ENCODE measurements around the gene NGB.
"Not testable (repeated sequence)": the region's sequence is repeated elsewhere in the genome, so short reads cannot be mapped to it uniquely, and the experiment has no call there.

Gene NGB

GRCh38 chr14:77271113-77271710 is at the start of gene NGB:
Gene NGB, minus strand, starts transcription at chr14:77271206. Its CDS starts 269 bp downstream, at chr14:77270937.
- DNase-seq (ENCODE audit: low spot score) = no peak

- DNase-seq (ENCODE audit: low spot score) = peak; percentile 87
These were observed 49.4 kb upstream of the NGB start, which contains the start of gene POMT2 for GRCh38 chr14:77320238-77320935. Gene POMT2, minus strand, starts transcription at chr14:77320883. Its CDS starts 202 bp downstream, at chr14:77320681.

GRCh38 chr14:77319422-77319821 is 48.4 kb upstream of the NGB start:
- DNase-seq (ENCODE audit: low spot score) = no peak

- not testable (repeated sequence) for DNase-seq (ENCODE audit: low spot score)
These were observed 47.8 kb upstream of the NGB start for GRCh38 chr14:77318756-77319155.

GRCh38 chr14:77318006-77318553 is 47.1 kb upstream of the NGB start:
- no peak for DNase-seq (ENCODE audit: low spot score)

GRCh38 chr14:77316872-77317301 is 45.9 kb upstream of the NGB start:
- DNase-seq (ENCODE audit: low spot score) = no peak

GRCh38 chr14:77316195-77316505 is 45.1 kb upstream of the NGB start:
- DNase-seq (ENCODE audit: low spot score) = no peak

GRCh38 chr14:77314539-77315457 is 43.8 kb upstream of the NGB start:
- DNase-seq (ENCODE audit: low spot score) = no peak

- DNase-seq (ENCODE audit: low spot score) = no peak
These were observed 43.0 kb upstream of the NGB start for GRCh38 chr14:77314043-77314442.

GRCh38 chr14:77313371-77313770 is 42.4 kb upstream of the NGB start:
- no peak for DNase-seq (ENCODE audit: low spot score)

- DNase-seq (ENCODE audit: low spot score) = no peak
These were observed 40.2 kb upstream of the NGB start for GRCh38 chr14:77311217-77311616.

- DNase-seq (ENCODE audit: low spot score) = no peak
These were observed 39.0 kb upstream of the NGB start for GRCh38 chr14:77310026-77310425.

- no peak for DNase-seq (ENCODE audit: low spot score)
These were observed 38.1 kb upstream of the NGB start for GRCh38 chr14:77309131-77309530.

GRCh38 chr14:77306851-77307496 is 36.0 kb upstream of the NGB start:
- DNase-seq (ENCODE audit: low spot score) = no peak

GRCh38 chr14:77306416-77306815 is 35.4 kb upstream of the NGB start:
- no peak for DNase-seq (ENCODE audit: low spot score)

- no peak for DNase-seq (ENCODE audit: low spot score)
These were observed 34.7 kb upstream of the NGB start for GRCh38 chr14:77305696-77306095.

GRCh38 chr14:77303417-77304156 is 32.6 kb upstream of the NGB start:
- DNase-seq (ENCODE audit: low spot score) = no peak

GRCh38 chr14:77302926-77303325 is 31.9 kb upstream of the NGB start:
- DNase-seq (ENCODE audit: low spot score) = no peak

GRCh38 chr14:77301103-77301502 is 30.1 kb upstream of the NGB start:
- DNase-seq (ENCODE audit: low spot score) = peak; percentile 82

- no peak for DNase-seq (ENCODE audit: low spot score)
These were observed 28.8 kb upstream of the NGB start for GRCh38 chr14:77299771-77300170.

GRCh38 chr14:77296906-77297305 is 25.9 kb upstream of the NGB start:
- DNase-seq (ENCODE audit: low spot score) = no peak

Measured in iPS-NIHi11 (cell line).